ENCODE measurements around the gene KCNQ1.

- TF ChIP-seq CTCF (conservative IDR thresholded peaks at IDR 0.05 in 1 of 2, IDR thresholded peaks at IDR 0.05 in 1 of 2; ENCODE audit: low read depth in 1 of 2, low read length in 2 of 2) (no peak), EZH2 (IDR thresholded peaks at IDR 0.05; ENCODE audit: low read length, missing control alignments) (no peak)
Observed at GRCh38 chr11:2517016-2517385, 72.2 kb downstream of the KCNQ1 start.

Measured in fibroblast of lung (primary cell).